HL-60 (cell line): ENCODE measurements around the gene MAP3K14.

ENCODE experiments used
- DNase-seq, 2 experiments: peaks; one replicate each; pipeline ENCODE4 v3.0.0-alpha.2; 2010 to 2020; ENCODE audit warnings: low read depth in 1 of 2, low spot score in 1 of 2
- H3K27ac ChIP-seq: fragments of 250-450 bp; sonication (Bioruptor Pico); replicated peaks from 2 replicates; pipeline ENCODE4 v1.5.1; 2020; ENCODE audit warnings: mild to moderate bottlenecking, moderate library complexity
- H3K27me3 ChIP-seq: fragments of 250-450 bp; sonication (Bioruptor Pico); 2 replicates; pipeline ENCODE4 v1.5.1; 2021; ENCODE audit warnings: mild to moderate bottlenecking, moderate library complexity; ENCODE audit not compliant: insufficient read depth, poor library complexity, severe bottlenecking
- H3K4me3 ChIP-seq: replicated peaks from 2 replicates; pipeline ENCODE4 v1.5.1; 2011; ENCODE audit warnings: mild to moderate bottlenecking, control low read depth, low read length; ENCODE audit not compliant: insufficient read depth
- GABPA ChIP-seq: IDR thresholded peaks from 2 replicates; pipeline ENCODE4 v1.6.1; 2012; ENCODE audit warnings: low read depth
- POLR2AphosphoS5 ChIP-seq: IDR thresholded peaks from 2 replicates; pipeline ENCODE4 v1.6.1; 2012; ENCODE audit warnings: low read depth
- SPI1 ChIP-seq: IDR thresholded peaks from 2 replicates; pipeline ENCODE4 v1.6.1; 2012; ENCODE audit warnings: low read depth, mild to moderate bottlenecking, borderline replicate concordance
- TF ChIP-seq, protein P1 (sequence below): IDR thresholded peaks from 2 replicates; pipeline ENCODE4 v1.6.1; 2012; ENCODE audit warnings: low read depth; ENCODE audit not compliant: insufficient replicate concordance
- TF ChIP-seq, protein P2 (sequence below): IDR thresholded peaks from one replicate; pipeline ENCODE4 v1.5.1; 2011; ENCODE audit warnings: low read length, control low read depth, inconsistent platforms; ENCODE audit not compliant: insufficient read depth

The MAP3K14 gene

DNA sequence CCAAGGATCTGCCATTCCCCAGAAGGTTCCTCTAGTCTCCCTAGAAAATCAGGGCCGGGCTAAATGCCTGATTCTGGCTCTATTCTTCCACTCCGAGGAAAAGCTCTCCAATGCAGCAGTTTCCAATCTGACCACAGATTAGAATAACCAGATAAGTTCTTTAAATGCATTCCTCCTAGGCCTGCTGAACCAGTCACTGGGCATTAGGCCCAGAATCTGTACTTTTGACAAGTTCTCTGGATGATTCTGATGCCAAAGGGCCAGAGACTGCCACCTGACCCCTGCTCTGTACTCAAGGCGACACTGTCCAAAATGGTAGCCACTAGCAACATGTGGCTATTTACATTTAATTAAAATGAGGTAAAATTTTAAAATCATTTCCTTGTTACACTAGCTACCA is 22.3 kb downstream of the MAP3K14 start:
- no peak for DNase-seq
- no peaks in the 10 kb centered on the region for H3K27me3 ChIP-seq
- H3K27ac ChIP-seq = no peak overlapping the region
- no peak for TF ChIP-seq POLR2AphosphoS5
- no peak for TF ChIP-seq GABPA
- TF ChIP-seq, protein P1, sequence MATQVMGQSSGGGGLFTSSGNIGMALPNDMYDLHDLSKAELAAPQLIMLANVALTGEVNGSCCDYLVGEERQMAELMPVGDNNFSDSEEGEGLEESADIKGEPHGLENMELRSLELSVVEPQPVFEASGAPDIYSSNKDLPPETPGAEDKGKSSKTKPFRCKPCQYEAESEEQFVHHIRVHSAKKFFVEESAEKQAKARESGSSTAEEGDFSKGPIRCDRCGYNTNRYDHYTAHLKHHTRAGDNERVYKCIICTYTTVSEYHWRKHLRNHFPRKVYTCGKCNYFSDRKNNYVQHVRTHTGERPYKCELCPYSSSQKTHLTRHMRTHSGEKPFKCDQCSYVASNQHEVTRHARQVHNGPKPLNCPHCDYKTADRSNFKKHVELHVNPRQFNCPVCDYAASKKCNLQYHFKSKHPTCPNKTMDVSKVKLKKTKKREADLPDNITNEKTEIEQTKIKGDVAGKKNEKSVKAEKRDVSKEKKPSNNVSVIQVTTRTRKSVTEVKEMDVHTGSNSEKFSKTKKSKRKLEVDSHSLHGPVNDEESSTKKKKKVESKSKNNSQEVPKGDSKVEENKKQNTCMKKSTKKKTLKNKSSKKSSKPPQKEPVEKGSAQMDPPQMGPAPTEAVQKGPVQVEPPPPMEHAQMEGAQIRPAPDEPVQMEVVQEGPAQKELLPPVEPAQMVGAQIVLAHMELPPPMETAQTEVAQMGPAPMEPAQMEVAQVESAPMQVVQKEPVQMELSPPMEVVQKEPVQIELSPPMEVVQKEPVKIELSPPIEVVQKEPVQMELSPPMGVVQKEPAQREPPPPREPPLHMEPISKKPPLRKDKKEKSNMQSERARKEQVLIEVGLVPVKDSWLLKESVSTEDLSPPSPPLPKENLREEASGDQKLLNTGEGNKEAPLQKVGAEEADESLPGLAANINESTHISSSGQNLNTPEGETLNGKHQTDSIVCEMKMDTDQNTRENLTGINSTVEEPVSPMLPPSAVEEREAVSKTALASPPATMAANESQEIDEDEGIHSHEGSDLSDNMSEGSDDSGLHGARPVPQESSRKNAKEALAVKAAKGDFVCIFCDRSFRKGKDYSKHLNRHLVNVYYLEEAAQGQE = no peak
- no peak for TF ChIP-seq SPI1
- TF ChIP-seq, protein P2, sequence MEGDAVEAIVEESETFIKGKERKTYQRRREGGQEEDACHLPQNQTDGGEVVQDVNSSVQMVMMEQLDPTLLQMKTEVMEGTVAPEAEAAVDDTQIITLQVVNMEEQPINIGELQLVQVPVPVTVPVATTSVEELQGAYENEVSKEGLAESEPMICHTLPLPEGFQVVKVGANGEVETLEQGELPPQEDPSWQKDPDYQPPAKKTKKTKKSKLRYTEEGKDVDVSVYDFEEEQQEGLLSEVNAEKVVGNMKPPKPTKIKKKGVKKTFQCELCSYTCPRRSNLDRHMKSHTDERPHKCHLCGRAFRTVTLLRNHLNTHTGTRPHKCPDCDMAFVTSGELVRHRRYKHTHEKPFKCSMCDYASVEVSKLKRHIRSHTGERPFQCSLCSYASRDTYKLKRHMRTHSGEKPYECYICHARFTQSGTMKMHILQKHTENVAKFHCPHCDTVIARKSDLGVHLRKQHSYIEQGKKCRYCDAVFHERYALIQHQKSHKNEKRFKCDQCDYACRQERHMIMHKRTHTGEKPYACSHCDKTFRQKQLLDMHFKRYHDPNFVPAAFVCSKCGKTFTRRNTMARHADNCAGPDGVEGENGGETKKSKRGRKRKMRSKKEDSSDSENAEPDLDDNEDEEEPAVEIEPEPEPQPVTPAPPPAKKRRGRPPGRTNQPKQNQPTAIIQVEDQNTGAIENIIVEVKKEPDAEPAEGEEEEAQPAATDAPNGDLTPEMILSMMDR = no peak
- no peak overlapping the region for H3K4me3 ChIP-seq

DNA sequence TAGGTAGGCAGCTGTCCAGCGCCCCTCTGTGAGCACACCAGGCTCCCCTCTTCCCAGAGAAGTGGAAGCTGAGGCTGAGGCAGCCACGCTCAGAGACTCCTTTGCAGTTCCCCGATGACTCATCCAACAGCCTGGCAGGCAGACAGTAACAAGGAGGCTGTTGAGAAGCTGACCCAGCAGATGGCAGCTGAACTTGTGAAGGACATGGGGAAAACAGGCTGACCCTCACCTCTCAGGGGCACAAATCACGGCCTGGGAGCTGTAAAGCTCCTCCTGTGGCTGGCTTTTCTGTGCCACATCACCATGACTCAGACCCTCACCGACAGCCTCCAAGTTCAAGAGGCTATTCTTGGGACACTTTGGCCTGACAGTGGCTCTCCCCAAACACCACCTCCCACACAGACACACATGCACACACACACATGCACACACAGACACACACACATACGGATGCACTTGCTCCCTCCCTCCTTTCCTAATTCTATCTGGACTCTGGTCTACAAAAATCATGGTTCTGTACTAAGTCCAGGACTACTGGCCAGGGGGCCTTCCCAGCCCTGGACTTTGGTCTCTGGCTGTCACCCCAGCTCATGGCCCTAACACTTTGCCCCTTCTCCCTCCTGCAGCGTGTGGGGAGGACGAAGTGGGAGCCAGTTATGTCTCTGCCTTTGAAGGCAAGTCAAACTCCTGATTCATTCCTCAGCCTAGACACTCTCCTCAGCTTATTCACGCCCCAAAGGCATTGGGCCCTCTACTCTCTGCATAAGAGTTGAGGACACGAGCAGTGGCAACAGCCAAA is 23.2 kb downstream of the MAP3K14 start:
- no peak for TF ChIP-seq GABPA
- no peak for TF ChIP-seq POLR2AphosphoS5
- TF ChIP-seq, protein P2 = no peak
- TF ChIP-seq, protein P1 = no peak
- TF ChIP-seq SPI1 = no peak

DNA sequence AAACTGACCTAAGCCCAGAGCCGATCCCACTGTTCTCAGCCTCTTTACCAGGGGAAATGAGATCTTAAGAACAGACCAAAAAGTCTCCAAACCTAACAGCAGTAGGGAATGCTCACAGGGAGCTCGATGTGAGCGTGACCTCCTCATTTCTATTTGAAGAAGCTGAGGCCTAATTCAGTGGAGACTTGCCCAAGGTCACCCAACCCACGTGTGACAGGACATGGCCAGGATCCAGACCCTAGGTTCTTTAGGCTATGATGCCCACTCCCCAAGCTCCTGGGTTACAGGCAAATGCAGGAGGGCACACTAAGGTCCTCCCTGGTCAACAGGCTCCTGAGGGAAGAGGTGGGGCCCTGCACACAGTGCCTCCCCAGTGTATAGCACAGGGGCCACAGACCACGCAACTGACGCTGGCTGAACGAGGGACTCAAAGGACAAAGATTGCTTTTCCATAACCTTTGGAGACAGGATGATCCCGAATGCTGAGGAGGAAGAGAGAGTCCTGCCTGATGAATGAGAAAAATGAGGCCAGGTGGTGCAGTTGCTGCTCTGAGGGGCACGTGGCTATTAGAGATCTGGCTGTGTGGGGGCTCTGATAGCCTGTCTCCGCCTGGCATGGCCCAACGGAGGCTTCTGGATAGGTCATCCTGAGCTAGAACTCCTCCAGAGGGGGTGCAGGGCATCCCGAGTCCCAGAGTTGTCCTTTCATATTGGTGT is 24.0 kb downstream of the MAP3K14 start:
- no peak for DNase-seq
- no peak overlapping the region for H3K4me3 ChIP-seq

More for the DNA sequence above, 23.2 kb downstream of the MAP3K14 start:
- Histone ChIP-seq H3K27ac (no peak overlapping the region), H3K27me3 (no peaks in the 10 kb centered on the region), H3K4me3 (no peak overlapping the region)
- peak; percentile 43 to 63 for DNase-seq

More for the DNA sequence above, 24.0 kb downstream of the MAP3K14 start:
- H3K27me3 ChIP-seq = no peaks in the 10 kb centered on the region
- TF ChIP-seq, protein P1 = peak; percentile 54
- TF ChIP-seq SPI1 = no peak
- H3K27ac ChIP-seq = no peak overlapping the region
